Measurements from ENCODE around the gene VENTX. TPM values are rescaled to one million over a fixed set of nuclear protein-coding genes. Genes with fewer than 3 reads are reported as not detected.

VENTX gene
- total RNA-seq, 1 experiment from 2014 or later: not detected

DNA sequence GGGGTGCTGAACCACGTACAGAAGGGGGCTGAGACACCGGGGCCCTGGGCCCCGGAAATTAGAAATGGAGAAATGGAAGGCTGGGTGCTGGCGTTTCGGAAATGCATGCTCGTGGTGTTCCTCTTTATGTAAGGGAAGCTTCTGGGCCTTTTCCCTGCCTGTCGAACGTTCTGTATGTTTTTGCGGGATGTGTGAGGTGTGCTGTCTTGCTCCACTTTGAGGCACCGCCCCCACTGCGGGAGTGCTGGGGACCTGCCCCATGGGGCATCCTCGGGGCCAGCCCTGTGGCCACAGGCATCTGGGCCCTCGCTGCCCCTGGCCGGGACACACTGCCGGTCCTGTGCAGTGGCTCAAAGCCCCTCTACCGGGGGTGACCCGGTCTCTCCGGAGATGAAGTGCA, 1.7 kb upstream of the VENTX start:
- DNase-seq (ENCODE audit: low read depth, low spot score) (no peak), ATAC-seq (no peak)
- ChIA-PET CTCF (no interaction called here), POLR2A (no interaction called here), RAD21 (ENCODE audit: low non-redundant PET in 1 of 2, low total read pairs in 2 of 2, uncharacterized antibody in 2 of 2, unreplicated experiment in 2 of 2) (no interaction called here)
- H3K4me2 ChIP-seq (ENCODE audit: low read length): no peak overlapping the region
- H3K4me3 ChIP-seq (replicated peaks in 1 of 2; ENCODE audit: low read depth in 1 of 2, low read length in 2 of 2): no peak overlapping the region
- no peaks in the 10 kb centered on the region for H3K9me3 ChIP-seq (ENCODE audit: control insufficient read depth in 1 of 2, insufficient read depth in 1 of 2, low read depth in 1 of 2, low read length in 2 of 2)
- TF ChIP-seq ZFX (IDR thresholded peaks at IDR 0.05): no peak
- no peak for TF ChIP-seq SP1 (IDR thresholded peaks at IDR 0.05; ENCODE audit: low read depth)
- TF ChIP-seq JUND (IDR thresholded peaks at IDR 0.05): no peak
- TF ChIP-seq POLR2A (IDR thresholded peaks at IDR 0.05; ENCODE audit: borderline replicate concordance, extremely low read depth, insufficient read depth, insufficient read length): no peak
- TF ChIP-seq EZH2 (IDR thresholded peaks at IDR 0.05): no peak
- TF ChIP-seq, protein P1, sequence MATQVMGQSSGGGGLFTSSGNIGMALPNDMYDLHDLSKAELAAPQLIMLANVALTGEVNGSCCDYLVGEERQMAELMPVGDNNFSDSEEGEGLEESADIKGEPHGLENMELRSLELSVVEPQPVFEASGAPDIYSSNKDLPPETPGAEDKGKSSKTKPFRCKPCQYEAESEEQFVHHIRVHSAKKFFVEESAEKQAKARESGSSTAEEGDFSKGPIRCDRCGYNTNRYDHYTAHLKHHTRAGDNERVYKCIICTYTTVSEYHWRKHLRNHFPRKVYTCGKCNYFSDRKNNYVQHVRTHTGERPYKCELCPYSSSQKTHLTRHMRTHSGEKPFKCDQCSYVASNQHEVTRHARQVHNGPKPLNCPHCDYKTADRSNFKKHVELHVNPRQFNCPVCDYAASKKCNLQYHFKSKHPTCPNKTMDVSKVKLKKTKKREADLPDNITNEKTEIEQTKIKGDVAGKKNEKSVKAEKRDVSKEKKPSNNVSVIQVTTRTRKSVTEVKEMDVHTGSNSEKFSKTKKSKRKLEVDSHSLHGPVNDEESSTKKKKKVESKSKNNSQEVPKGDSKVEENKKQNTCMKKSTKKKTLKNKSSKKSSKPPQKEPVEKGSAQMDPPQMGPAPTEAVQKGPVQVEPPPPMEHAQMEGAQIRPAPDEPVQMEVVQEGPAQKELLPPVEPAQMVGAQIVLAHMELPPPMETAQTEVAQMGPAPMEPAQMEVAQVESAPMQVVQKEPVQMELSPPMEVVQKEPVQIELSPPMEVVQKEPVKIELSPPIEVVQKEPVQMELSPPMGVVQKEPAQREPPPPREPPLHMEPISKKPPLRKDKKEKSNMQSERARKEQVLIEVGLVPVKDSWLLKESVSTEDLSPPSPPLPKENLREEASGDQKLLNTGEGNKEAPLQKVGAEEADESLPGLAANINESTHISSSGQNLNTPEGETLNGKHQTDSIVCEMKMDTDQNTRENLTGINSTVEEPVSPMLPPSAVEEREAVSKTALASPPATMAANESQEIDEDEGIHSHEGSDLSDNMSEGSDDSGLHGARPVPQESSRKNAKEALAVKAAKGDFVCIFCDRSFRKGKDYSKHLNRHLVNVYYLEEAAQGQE (IDR thresholded peaks at IDR 0.05; ENCODE audit: low read depth): no peak
- no peak for TF ChIP-seq POLR2AphosphoS5 (IDR thresholded peaks at IDR 0.05; ENCODE audit: low read depth, low read length)
- H3K79me2 ChIP-seq (ENCODE audit: insufficient read depth, low read length): no peaks in the 10 kb centered on the region
- no peak overlapping the region for H3K9ac ChIP-seq (ENCODE audit: low read length)
- no TSS peak for BruUV-seq (replicated peaks)
- no peaks in the 10 kb centered on the region for H3K27me3 ChIP-seq (ENCODE audit: insufficient read depth, low read length)
- H2AFZ ChIP-seq (ENCODE audit: low read depth, low read length, poor library complexity, severe bottlenecking): no peak overlapping the region
- H3K9me2 ChIP-seq (ENCODE audit: insufficient read depth): no peaks in the 10 kb centered on the region
- H4K20me1 ChIP-seq (ENCODE audit: insufficient read depth): no peaks in the 10 kb centered on the region
- H3K27ac ChIP-seq (ENCODE audit: low read depth, low read length): no peak overlapping the region
- no peaks in the 10 kb centered on the region for H3K36me3 ChIP-seq (ENCODE audit: control insufficient read depth in 1 of 2, insufficient read depth in 2 of 2, low read length in 2 of 2)
- intact Hi-C loops (cut with micrococcal nuclease): no loop called here
- no peaks in the 10 kb centered on the region for H3K4me1 ChIP-seq (ENCODE audit: control insufficient read depth in 1 of 2, insufficient read depth in 2 of 2, low read length in 2 of 2)

Data from HCT116 (cell line).